ENCODE measurements around the gene HP1BP3.
"Not testable (repeated sequence)": the region's sequence is repeated elsewhere in the genome, so short reads cannot be mapped to it uniquely, and the experiment has no call there.

Gene HP1BP3

GRCh38 chr1:20787029-20787839 is at the start of gene HP1BP3:
Gene HP1BP3 (minus strand): TSS chr1:20787307. CDS start chr1:20780440, 6,867 bp downstream.
- peak; percentile 81 for DNase-seq (ENCODE audit: low spot score)

GRCh38 chr1:20836230-20836629 is 49.1 kb upstream of the HP1BP3 start:
- no peak for DNase-seq (ENCODE audit: low spot score)

GRCh38 chr1:20834780-20835179 is 47.7 kb upstream of the HP1BP3 start:
- no peak for DNase-seq (ENCODE audit: low spot score)

- DNase-seq (ENCODE audit: low spot score): no peak
Observed at GRCh38 chr1:20834192-20834591, 47.1 kb upstream of the HP1BP3 start.

GRCh38 chr1:20830378-20830777 is 43.3 kb upstream of the HP1BP3 start:
- DNase-seq (ENCODE audit: low spot score): peak; percentile 8

GRCh38 chr1:20829946-20830345 is 42.8 kb upstream of the HP1BP3 start:
- DNase-seq (ENCODE audit: low spot score): no peak

GRCh38 chr1:20829531-20829930 is 42.4 kb upstream of the HP1BP3 start:
- no peak for DNase-seq (ENCODE audit: low spot score)

- no peak for DNase-seq (ENCODE audit: low spot score)
Observed at GRCh38 chr1:20823845-20824244, 36.7 kb upstream of the HP1BP3 start.

GRCh38 chr1:20821466-20821865 is 34.4 kb upstream of the HP1BP3 start:
- DNase-seq (ENCODE audit: low spot score): no peak

- no peak for DNase-seq (ENCODE audit: low spot score)
Observed at GRCh38 chr1:20819818-20820217, 32.7 kb upstream of the HP1BP3 start.

GRCh38 chr1:20814534-20814871 is 27.4 kb upstream of the HP1BP3 start:
- DNase-seq (ENCODE audit: low spot score): no peak

GRCh38 chr1:20811916-20812315 is 24.8 kb upstream of the HP1BP3 start:
- DNase-seq (ENCODE audit: low spot score): no peak

- DNase-seq (ENCODE audit: low spot score): no peak
Observed at GRCh38 chr1:20793236-20793635, 6.1 kb upstream of the HP1BP3 start.

- peak; percentile 8 for DNase-seq (ENCODE audit: low spot score)
Observed at GRCh38 chr1:20792196-20792595, 5.1 kb upstream of the HP1BP3 start.

- no peak for DNase-seq (ENCODE audit: low spot score)
Observed at GRCh38 chr1:20790785-20791184, 3.7 kb upstream of the HP1BP3 start.

- not testable (repeated sequence) for DNase-seq (ENCODE audit: low spot score)
Observed at GRCh38 chr1:20789598-20789997, 2.5 kb upstream of the HP1BP3 start.

GRCh38 chr1:20787840-20788795 is 1.0 kb upstream of the HP1BP3 start:
- peak; percentile 65 for DNase-seq (ENCODE audit: low spot score)

- DNase-seq (ENCODE audit: low spot score): peak; percentile 96
Observed at GRCh38 chr1:20786253-20787028, 666 bp downstream of the HP1BP3 start.

GRCh38 chr1:20785907-20786252 is 1.2 kb downstream of the HP1BP3 start:
- no peak for DNase-seq (ENCODE audit: low spot score)

- no peak for DNase-seq (ENCODE audit: low spot score)
Observed at GRCh38 chr1:20775700-20776099, 11.4 kb downstream of the HP1BP3 start.

- DNase-seq (ENCODE audit: low spot score): no peak
Observed at GRCh38 chr1:20771780-20772179, 15.3 kb downstream of the HP1BP3 start.
